Ovary (tissue), 9 donors: ENCODE data around the gene FRAT2. TPM values are rescaled to one million over a fixed set of nuclear protein-coding genes. Genes with fewer than 3 reads are reported as not detected.
A peak's percentile ranks its signal among the peaks of the same experiment; 100 is the strongest.

ENCODE experiments used
- DNase-seq, 5 donors: peaks; one replicate each; pipeline ENCODE4 v3.0.0-alpha.2; 2019 to 2020
- H3K27ac ChIP-seq, 2 donors: fragments of 200-600 bp; one replicate each; pipeline versions ENCODE4 v1.5.1 to v1.8.0; 2019 to 2022
- H3K27me3 ChIP-seq: fragments of 200-600 bp; one replicate; pipeline ENCODE4 v1.8.0; 2022
- H3K36me3 ChIP-seq: fragments of 200-600 bp; sonication (generic); one replicate; pipeline ENCODE4 v1.5.1; 2019
- H3K4me1 ChIP-seq: one replicate; pipeline ENCODE4 v1.8.1; 2013; ENCODE audit warnings: mild to moderate bottlenecking, moderate library complexity; ENCODE audit not compliant: insufficient read depth
- H3K4me3 ChIP-seq: fragments of 200-600 bp; sonication (generic); one replicate; pipeline ENCODE4 v1.5.1; 2017
- H3K9me3 ChIP-seq, 2 donors: fragments of 200-600 bp in 1 of 2; sonication (generic) in 1 of 2; one replicate each; pipeline versions ENCODE4 v1.5.1 to v1.8.1; 2013 to 2019; ENCODE audit warnings: mild to moderate bottlenecking in 1 of 2, moderate library complexity in 1 of 2
- EP300 ChIP-seq: sonication (generic); formaldehyde crosslinking; IDR thresholded peaks from one replicate; pipeline ENCODE4 v1.6.1; 2017; ENCODE audit warnings: antibody characterized with exemption
- POLR2A ChIP-seq: fragments of 450-650 bp; IDR thresholded peaks from one replicate; pipeline ENCODE4 v1.6.1; 2017; ENCODE audit warnings: antibody characterized with exemption, mild to moderate bottlenecking, moderate library complexity
- WGBS, 3 donors: extraction: QIAGEN DNeasy Blood & Tissue Kit in 1 of 3; methylation state at CpG; one replicate each; pipeline versions ENCODE4 v1.1.5 to v1.1.7; 2013 to 2017; 5-methylcytosine and 5-hydroxymethylcytosine counted together
- intact Hi-C, 4 donors: fragments of 100-400 bp; cut with DNase I; formaldehyde crosslinking; loops; one replicate each; pipeline versions ENCODE4 v1.11.0 to v1.15.1; 2022 to 2023
- polyA plus RNA-seq, 2 donors: library from polyadenylated mRNA; stranded (reverse); fragments of 200-250 nt in 1 of 2; fragments of 350-450 nt in 1 of 2; fragmentation: Illumina TruSeq in 1 of 2; extraction: RNeasy Lipid Tissue Mini Kit (QIAGEN cat#74804) in 1 of 2; gene quantifications; one replicate each; pipeline ENCODE4 v1.2.3, GENCODE V29; 2013 to 2014
- total RNA-seq, 7 donors: library from RNA; depleted of rRNA in 2 of 7; stranded (reverse); fragments of >200 nt in 2 of 7; fragmentation: NEBNext Ultra II Directional in 3 of 7; extraction: Animal tissue kit (Norgen Biotek cat#: 25700) in 3 of 7; gene quantifications; one replicate each; pipeline versions ENCODE4 v1.1.0 to v1.2.4, GENCODE V29; 2016 to 2023
- TF ChIP-seq, protein P1 (sequence below), 3 donors: fragments of 450-650 bp in 2 of 3; fragments of 200-600 bp in 1 of 3; IDR thresholded peaks; one replicate each; pipeline versions ENCODE4 v1.5.1 to v1.8.0; 2016 to 2022; ENCODE audit warnings: antibody characterized with exemption in 3 of 3, mild to moderate bottlenecking in 1 of 3
- donor health status: DM: no; HTN: no; CAD: no; lungs with moderate emphysema.
- donor health status: DM: no; HTN: no; CAD: no.
- donor health status: Bipolar disorder and iron deficiency.
- donor health status: DM: yes; HTN: yes; CAD: no.
- donor health status: DM: no; HTN: no; CAD: no.
- donor health status: DM: yes; HTN: yes; CAD: no.

The FRAT2 gene
- total and polyA plus RNA-seq, 9 donors: 3.2 to 16.8 (median 6.5) TPM

DNA sequence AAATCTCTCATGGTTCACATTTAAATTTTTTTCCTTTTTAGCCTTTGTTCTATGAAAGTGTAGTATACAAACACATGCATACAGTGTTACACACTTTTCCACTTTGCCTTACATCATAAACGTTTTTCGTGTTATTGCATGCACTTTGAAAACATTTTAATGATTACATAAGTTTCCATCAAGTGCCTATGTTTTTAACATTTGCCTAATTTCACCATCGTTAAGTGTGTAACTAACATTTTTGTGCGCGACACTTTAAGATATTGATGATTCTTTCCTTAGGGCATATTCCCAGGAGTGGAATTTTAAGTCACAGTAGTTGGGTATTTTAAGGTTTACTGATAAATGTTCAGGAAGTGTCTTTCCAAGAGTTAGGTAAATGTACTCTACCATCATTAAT lies 1.5 kb upstream of the FRAT2 start:
- no peaks in the 10 kb centered on the region for H3K9me3 ChIP-seq
- H3K4me1 ChIP-seq: peaks cover 8% of the 10 kb centered on the region
- H3K27ac ChIP-seq: no peak overlapping the region
- TF ChIP-seq POLR2A (no peak), EP300 (no peak)
- TF ChIP-seq, protein P1, sequence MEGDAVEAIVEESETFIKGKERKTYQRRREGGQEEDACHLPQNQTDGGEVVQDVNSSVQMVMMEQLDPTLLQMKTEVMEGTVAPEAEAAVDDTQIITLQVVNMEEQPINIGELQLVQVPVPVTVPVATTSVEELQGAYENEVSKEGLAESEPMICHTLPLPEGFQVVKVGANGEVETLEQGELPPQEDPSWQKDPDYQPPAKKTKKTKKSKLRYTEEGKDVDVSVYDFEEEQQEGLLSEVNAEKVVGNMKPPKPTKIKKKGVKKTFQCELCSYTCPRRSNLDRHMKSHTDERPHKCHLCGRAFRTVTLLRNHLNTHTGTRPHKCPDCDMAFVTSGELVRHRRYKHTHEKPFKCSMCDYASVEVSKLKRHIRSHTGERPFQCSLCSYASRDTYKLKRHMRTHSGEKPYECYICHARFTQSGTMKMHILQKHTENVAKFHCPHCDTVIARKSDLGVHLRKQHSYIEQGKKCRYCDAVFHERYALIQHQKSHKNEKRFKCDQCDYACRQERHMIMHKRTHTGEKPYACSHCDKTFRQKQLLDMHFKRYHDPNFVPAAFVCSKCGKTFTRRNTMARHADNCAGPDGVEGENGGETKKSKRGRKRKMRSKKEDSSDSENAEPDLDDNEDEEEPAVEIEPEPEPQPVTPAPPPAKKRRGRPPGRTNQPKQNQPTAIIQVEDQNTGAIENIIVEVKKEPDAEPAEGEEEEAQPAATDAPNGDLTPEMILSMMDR (IDR thresholded peaks at IDR 0.05): no peak
- no peak overlapping the region for H3K4me3 ChIP-seq
- intact Hi-C loops: loop anchor here in 1 of 4 donors (10.0 kb wide), 1 partner anchor 51 kb away; no protein-coding TSS in a partner anchor
- 45 to 55% (median 51%) methylated on average over 5 of the region's 5 CpGs for WGBS, 3 donors
- H3K36me3 ChIP-seq: no peaks in the 10 kb centered on the region
- no peaks in the 10 kb centered on the region for H3K27me3 ChIP-seq
- no peak for DNase-seq

GRCh38 chr10:97335188-97335619 lies 675 bp upstream of the FRAT2 start:
- DNase-seq: peak in 2 of 5 donors; percentile 34 to 58
- H3K4me3 ChIP-seq: peak overlapping the region; percentile 94
- no peak for TF ChIP-seq POLR2A
- TF ChIP-seq, protein P1 (IDR thresholded peaks at IDR 0.05): no peak
- H3K4me1 ChIP-seq: peaks cover 8% of the 10 kb centered on the region
- WGBS, 3 donors: 1 to 4% (median 3%) methylated on average over 24 to 25 of the region's 25 CpGs
- intact Hi-C loops: loop anchor here in 1 of 4 donors (10.0 kb wide), 1 partner anchor 50 kb away; no protein-coding TSS in a partner anchor
- no peaks in the 10 kb centered on the region for H3K27me3 ChIP-seq
- H3K27ac ChIP-seq: peak overlapping the region; percentile 72 to 97
- H3K36me3 ChIP-seq: no peaks in the 10 kb centered on the region
- no peaks in the 10 kb centered on the region for H3K9me3 ChIP-seq

DNA sequence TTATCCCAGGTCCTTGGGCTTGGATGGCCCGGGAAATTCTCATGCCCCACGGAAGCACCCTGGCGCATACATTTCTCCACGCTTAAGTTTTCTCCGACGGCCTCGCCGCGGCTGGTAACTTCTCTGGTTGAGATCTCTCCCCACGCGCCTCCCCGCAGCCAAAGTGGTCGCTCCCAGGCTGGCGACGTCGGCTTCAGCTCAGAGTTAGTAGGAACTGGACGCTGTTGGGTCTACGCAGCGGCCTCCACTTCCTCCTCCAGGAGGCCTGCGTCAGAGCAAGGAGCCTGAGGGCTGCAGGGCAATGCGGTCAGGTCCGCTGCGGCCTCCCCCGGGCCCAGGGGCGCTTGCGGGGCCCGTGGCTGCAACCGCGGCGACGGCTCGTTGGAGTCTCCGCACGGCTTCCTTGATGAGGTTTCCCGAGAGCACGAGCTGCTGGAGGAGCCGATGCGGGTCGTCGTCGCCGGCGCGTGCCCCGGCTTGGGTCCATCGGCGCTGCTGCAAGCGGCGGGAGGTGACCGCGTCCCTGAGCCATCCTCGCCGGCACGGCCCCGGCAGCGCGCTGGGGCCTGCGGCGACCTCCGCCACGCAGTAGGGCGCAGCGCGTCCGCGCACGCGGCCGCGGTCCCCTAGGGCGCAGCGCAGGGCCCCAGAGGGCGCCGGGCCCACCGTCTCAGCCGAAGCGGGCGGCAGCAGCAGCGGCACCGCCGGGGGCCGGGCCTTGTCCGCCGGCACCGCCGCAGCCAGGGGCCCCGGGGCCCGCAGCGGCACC lies 744 bp downstream of the FRAT2 start:
- TF ChIP-seq EP300 (no peak), POLR2A (no peak)
- TF ChIP-seq, protein P1 (IDR thresholded peaks at IDR 0.05): no peak
- intact Hi-C loops: loop anchor here in 1 of 4 donors (10.0 kb wide), 1 partner anchor 49 kb away; no protein-coding TSS in a partner anchor
- Histone ChIP-seq H3K27me3 (no peaks in the 10 kb centered on the region), H3K27ac (peak overlapping the region; percentile 72 to 97), H3K4me3 (peak overlapping the region; percentile 94), H3K4me1 (peaks cover 8% of the 10 kb centered on the region), H3K9me3 (no peaks in the 10 kb centered on the region), H3K36me3 (no peaks in the 10 kb centered on the region)
- 1 to 4% (median 1%) methylated on average over 23 to 89 of the region's 89 CpGs for WGBS, 3 donors
- DNase-seq: peak; percentile 27 to 59 (median 44)

GRCh38 chr10:97333351-97333600 lies 1.3 kb downstream of the FRAT2 start:
- WGBS, 3 donors: 4 to 7% (median 5%) methylated on average over 7 of the region's 7 CpGs
- H3K27ac ChIP-seq: peak overlapping the region; percentile 72 to 97
- no peaks in the 10 kb centered on the region for H3K9me3 ChIP-seq
- H3K4me3 ChIP-seq: peak overlapping the region; percentile 94
- DNase-seq: peak in 2 of 5 donors; percentile 15 to 31
- H3K4me1 ChIP-seq: peaks cover 8% of the 10 kb centered on the region
- intact Hi-C loops: loop anchor here in 1 of 4 donors (10.0 kb wide), 1 partner anchor 48 kb away; no protein-coding TSS in a partner anchor
- TF ChIP-seq POLR2A (no peak), EP300 (no peak)
- TF ChIP-seq, protein P1 (IDR thresholded peaks at IDR 0.05): no peak
- H3K27me3 ChIP-seq: no peaks in the 10 kb centered on the region
- no peaks in the 10 kb centered on the region for H3K36me3 ChIP-seq
